WTC11 (cell line): ENCODE results near the gene PGA5. TPM values are rescaled to one million over a fixed set of nuclear protein-coding genes. Genes with fewer than 3 reads are reported as not detected.

ENCODE experiments used
- ATAC-seq: fragments of 200-7000 bp; cut with Tn5 transposase; 2 replicates; pipeline ENCODE4 v1.10.0; 2021; ENCODE audit warnings: mild to moderate bottlenecking, moderate library complexity
- CTCF ChIA-PET: fragments of 300-600 bp; sonication (Branson Sonifier 250); formaldehyde crosslinking; loops from one replicate; lab custom pipeline; 2021; ENCODE audit warnings: antibody characterized with exemption; lab: Charles Lee
- POLR2A ChIA-PET: fragments of 350-600 bp; sonication (Branson Sonifier 250); formaldehyde crosslinking; loops from one replicate; lab custom pipeline; 2021; ENCODE audit warnings: antibody characterized with exemption; lab: Charles Lee
- DNase-seq: peaks from one replicate; pipeline ENCODE4 v3.0.0; 2021; ENCODE audit warnings: low spot score
- H3K27ac Mint-ChIP-seq: 2 replicates; pipeline ENCODE4 v1.8.0; 2021; ENCODE audit warnings: mixed read lengths
- H3K27me3 Mint-ChIP-seq: 2 replicates; pipeline ENCODE4 v1.8.0; 2021; ENCODE audit warnings: low read depth, mild to moderate bottlenecking, moderate library complexity, mixed read lengths
- H3K36me3 Mint-ChIP-seq: 2 replicates; pipeline ENCODE4 v1.8.0; 2021; ENCODE audit warnings: mixed read lengths
- H3K4me1 Mint-ChIP-seq: 2 replicates; pipeline ENCODE4 v1.8.0; 2022; ENCODE audit warnings: mixed read lengths
- H3K4me3 Mint-ChIP-seq: 2 replicates; pipeline ENCODE4 v1.8.0; 2021; ENCODE audit warnings: mild to moderate bottlenecking, moderate library complexity, mixed read lengths
- H3K9me3 Mint-ChIP-seq: 2 replicates; pipeline ENCODE4 v1.8.0; 2021; ENCODE audit warnings: mixed read lengths
- EMX1 ChIP-seq: fragments of 250-450 bp; sonication (Bioruptor Pico); IDR thresholded peaks from 2 replicates; pipeline ENCODE4 v1.8.0; 2021; ENCODE audit warnings: mild to moderate bottlenecking
- GTF2I ChIP-seq: fragments of 250-450 bp; sonication (Bioruptor Pico); conservative IDR thresholded peaks from 2 replicates; pipeline ENCODE4 v1.4.0; 2021; ENCODE audit warnings: mild to moderate bottlenecking
- HMGA2 ChIP-seq: fragments of 250-450 bp; sonication (Bioruptor Pico); IDR thresholded peaks from 2 replicates; pipeline ENCODE4 v1.4.0; 2021; ENCODE audit warnings: mild to moderate bottlenecking, moderate library complexity
- IRF2 ChIP-seq: sonication (generic); formaldehyde crosslinking; IDR thresholded peaks from 2 replicates; pipeline ENCODE4 v1.8.0; 2022; ENCODE audit warnings: low read depth, missing genetic modification reagents, borderline replicate concordance
- NFYB ChIP-seq: sonication (generic); formaldehyde crosslinking; conservative IDR thresholded peaks from 2 replicates; pipeline ENCODE4 v1.8.0; 2022; ENCODE audit warnings: low read depth, missing genetic modification reagents
- NR1H2 ChIP-seq: sonication (generic); formaldehyde crosslinking; IDR thresholded peaks from 2 replicates; pipeline ENCODE4 v1.9.0; 2021; ENCODE audit warnings: mild to moderate bottlenecking, moderate library complexity, missing genetic modification reagents
- SMAD4 ChIP-seq: sonication (generic); formaldehyde crosslinking; IDR thresholded peaks from 2 replicates; pipeline ENCODE4 v1.8.0; 2022; ENCODE audit warnings: mild to moderate bottlenecking, missing genetic modification reagents
- SOX15 ChIP-seq: fragments of 250-450 bp; sonication (Bioruptor Pico); IDR thresholded peaks from 2 replicates; pipeline ENCODE4 v1.9.0; 2021; ENCODE audit warnings: mild to moderate bottlenecking
- ZNF121 ChIP-seq: sonication (generic); formaldehyde crosslinking; IDR thresholded peaks from 2 replicates; pipeline ENCODE4 v1.8.0; 2023; ENCODE audit warnings: missing genetic modification reagents
- ZNF263 ChIP-seq: sonication (generic); formaldehyde crosslinking; IDR thresholded peaks from 2 replicates; pipeline ENCODE4 v1.8.1; 2022; ENCODE audit warnings: low read depth, mild to moderate bottlenecking, moderate library complexity, missing genetic modification reagents
- total RNA-seq: library from RNA; stranded (reverse); gene quantifications from 3 replicates; pipeline ENCODE4 v1.2.3, GENCODE V29; 2021
- TF ChIP-seq, protein P1 (sequence below): sonication (generic); formaldehyde crosslinking; IDR thresholded peaks from 2 replicates; pipeline ENCODE4 v1.8.1; 2023; ENCODE audit warnings: mild to moderate bottlenecking, missing genetic modification reagents, moderate library complexity
- TF ChIP-seq, protein P2 (sequence below): sonication (generic); formaldehyde crosslinking; IDR thresholded peaks from 2 replicates; pipeline ENCODE4 v1.8.0; 2023; ENCODE audit warnings: missing genetic modification reagents
- TF ChIP-seq, protein P3 (sequence below): fragments of 250-450 bp; sonication (Bioruptor Pico); IDR thresholded peaks from 2 replicates; pipeline ENCODE4 v1.9.0; 2021; ENCODE audit warnings: mild to moderate bottlenecking
- TF ChIP-seq, protein P4 (sequence below): sonication (generic); formaldehyde crosslinking; IDR thresholded peaks from 2 replicates; pipeline ENCODE4 v1.8.0; 2023; ENCODE audit warnings: missing genetic modification reagents, mild to moderate bottlenecking, borderline replicate concordance
- TF ChIP-seq, protein P5 (sequence below): sonication (generic); formaldehyde crosslinking; IDR thresholded peaks from 2 replicates; pipeline ENCODE4 v1.8.1; 2023; ENCODE audit warnings: mild to moderate bottlenecking, missing genetic modification reagents
- TF ChIP-seq, protein P6 (sequence below): fragments of 250-450 bp; sonication (Bioruptor Pico); IDR thresholded peaks from 2 replicates; pipeline ENCODE4 v1.8.0; 2021; ENCODE audit warnings: mild to moderate bottlenecking

The PGA5 gene
- total RNA-seq, 1 experiment from 2014 or later = 0.35 TPM

DNA sequence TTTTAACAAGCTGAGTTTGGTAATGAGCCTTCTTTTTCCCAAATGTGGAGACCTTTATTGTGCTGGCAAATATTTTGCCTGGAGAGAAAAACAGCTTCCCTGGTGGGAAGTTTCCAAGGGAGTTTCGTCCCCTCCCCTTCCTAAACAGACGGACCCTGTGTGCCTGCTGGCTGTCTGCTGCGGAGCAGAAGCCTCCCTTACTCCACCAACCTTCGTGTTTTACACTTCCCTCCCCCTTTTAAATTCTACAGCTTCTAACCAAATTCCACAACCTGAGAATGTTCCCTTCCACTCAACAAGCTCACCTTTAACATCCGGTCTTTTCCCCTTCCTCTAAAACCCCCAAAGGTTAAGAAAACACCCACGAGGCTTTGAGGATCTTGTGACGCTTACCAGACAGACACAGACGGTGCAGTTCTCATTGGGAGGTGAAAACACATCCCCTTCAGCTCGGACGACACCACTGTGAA is 37.1 kb downstream of the PGA5 start:
- Mint-ChIP-seq H3K36me3 (peaks cover 14% of the 10 kb centered on the region), H3K4me1 (peaks cover 31% of the 10 kb centered on the region), H3K27ac (peak overlapping the region; percentile 46; the same call in 1 of the 2 replicates), H3K27me3 (peaks cover 2% of the 10 kb centered on the region; the same call in 1 of the 2 replicates), H3K9me3 (no peaks in the 10 kb centered on the region), H3K4me3 (no peak overlapping the region)
- POLR2A ChIA-PET = no interaction called here
- CTCF ChIA-PET = interaction anchor here (0.8 to 1.2 kb wide), 4 partner anchors 14 to 107 kb away, joined by 3 to 5 read pairs (median 3); no protein-coding TSS in a partner anchor
- ATAC-seq (no peak), DNase-seq (no peak)
- TF ChIP-seq, protein P1, sequence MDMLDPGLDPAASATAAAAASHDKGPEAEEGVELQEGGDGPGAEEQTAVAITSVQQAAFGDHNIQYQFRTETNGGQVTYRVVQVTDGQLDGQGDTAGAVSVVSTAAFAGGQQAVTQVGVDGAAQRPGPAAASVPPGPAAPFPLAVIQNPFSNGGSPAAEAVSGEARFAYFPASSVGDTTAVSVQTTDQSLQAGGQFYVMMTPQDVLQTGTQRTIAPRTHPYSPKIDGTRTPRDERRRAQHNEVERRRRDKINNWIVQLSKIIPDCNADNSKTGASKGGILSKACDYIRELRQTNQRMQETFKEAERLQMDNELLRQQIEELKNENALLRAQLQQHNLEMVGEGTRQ (CRISPR knock-in tag) = no peak
- TF ChIP-seq, protein P2, sequence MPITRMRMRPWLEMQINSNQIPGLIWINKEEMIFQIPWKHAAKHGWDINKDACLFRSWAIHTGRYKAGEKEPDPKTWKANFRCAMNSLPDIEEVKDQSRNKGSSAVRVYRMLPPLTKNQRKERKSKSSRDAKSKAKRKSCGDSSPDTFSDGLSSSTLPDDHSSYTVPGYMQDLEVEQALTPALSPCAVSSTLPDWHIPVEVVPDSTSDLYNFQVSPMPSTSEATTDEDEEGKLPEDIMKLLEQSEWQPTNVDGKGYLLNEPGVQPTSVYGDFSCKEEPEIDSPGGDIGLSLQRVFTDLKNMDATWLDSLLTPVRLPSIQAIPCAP = no peak
- TF ChIP-seq ZNF121 (CRISPR knock-in tag) (no peak), IRF2 (no peak), SOX15 (CRISPR knock-in tag) (no peak), SMAD4 (CRISPR knock-in tag) (no peak), NR1H2 (CRISPR knock-in tag) (no peak), NFYB (CRISPR knock-in tag) (no peak), EMX1 (CRISPR knock-in tag) (no peak)
- TF ChIP-seq, protein P3, sequence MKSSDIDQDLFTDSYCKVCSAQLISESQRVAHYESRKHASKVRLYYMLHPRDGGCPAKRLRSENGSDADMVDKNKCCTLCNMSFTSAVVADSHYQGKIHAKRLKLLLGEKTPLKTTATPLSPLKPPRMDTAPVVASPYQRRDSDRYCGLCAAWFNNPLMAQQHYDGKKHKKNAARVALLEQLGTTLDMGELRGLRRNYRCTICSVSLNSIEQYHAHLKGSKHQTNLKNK (CRISPR knock-in tag) = no peak

DNA sequence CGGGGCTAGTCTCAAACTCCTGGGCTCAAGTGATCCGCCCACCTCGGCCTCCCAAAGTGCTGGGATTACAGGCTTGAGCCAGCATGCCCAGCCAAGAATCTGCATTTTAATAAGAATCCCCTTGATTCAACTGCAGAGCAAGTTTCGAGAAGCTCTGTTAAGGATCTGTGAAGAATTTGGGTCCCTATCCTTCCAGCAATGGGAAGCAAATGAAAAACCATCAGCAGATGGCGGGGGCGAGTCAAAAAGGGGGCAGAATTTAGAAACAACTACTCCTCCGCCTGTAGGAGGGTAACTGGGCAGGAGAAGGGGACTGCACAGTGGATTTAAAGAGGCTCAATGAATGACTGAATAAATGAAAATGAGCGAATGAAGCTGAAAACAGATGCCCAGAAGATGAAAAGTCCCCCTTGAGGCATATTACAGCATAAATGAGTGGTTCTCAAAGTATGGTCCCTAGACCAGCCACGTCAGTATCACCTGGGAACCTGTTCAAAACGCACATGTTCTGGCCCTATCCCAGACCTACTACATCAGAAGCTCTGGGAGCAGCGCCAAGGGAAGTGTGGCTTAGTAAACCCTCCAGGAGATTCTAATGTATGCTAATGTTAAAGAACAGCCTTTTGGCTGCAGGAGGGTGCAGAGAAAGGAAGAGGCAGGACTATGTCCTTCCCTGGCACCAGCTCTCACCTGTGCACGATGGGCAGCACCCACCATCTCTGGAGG is 39.1 kb downstream of the PGA5 start:
- H3K27ac Mint-ChIP-seq = 0 out of 2 replicates have a peak overlapping the region, but pooled peaks have one; percentile 20
- CTCF ChIA-PET = interaction anchor here (0.5 to 1.6 kb wide), 6 partner anchors 10 to 412 kb away, joined by 3 to 8 read pairs (median 4); partner anchors contain the start of gene VWCE
- DNase-seq (no peak), ATAC-seq (no peak; the same call in 1 of the 2 replicates)
- no peak overlapping the region for H3K4me3 Mint-ChIP-seq
- TF ChIP-seq GTF2I (CRISPR knock-in tag) = no peak
- TF ChIP-seq HMGA2 = no peak
- TF ChIP-seq, protein P4, sequence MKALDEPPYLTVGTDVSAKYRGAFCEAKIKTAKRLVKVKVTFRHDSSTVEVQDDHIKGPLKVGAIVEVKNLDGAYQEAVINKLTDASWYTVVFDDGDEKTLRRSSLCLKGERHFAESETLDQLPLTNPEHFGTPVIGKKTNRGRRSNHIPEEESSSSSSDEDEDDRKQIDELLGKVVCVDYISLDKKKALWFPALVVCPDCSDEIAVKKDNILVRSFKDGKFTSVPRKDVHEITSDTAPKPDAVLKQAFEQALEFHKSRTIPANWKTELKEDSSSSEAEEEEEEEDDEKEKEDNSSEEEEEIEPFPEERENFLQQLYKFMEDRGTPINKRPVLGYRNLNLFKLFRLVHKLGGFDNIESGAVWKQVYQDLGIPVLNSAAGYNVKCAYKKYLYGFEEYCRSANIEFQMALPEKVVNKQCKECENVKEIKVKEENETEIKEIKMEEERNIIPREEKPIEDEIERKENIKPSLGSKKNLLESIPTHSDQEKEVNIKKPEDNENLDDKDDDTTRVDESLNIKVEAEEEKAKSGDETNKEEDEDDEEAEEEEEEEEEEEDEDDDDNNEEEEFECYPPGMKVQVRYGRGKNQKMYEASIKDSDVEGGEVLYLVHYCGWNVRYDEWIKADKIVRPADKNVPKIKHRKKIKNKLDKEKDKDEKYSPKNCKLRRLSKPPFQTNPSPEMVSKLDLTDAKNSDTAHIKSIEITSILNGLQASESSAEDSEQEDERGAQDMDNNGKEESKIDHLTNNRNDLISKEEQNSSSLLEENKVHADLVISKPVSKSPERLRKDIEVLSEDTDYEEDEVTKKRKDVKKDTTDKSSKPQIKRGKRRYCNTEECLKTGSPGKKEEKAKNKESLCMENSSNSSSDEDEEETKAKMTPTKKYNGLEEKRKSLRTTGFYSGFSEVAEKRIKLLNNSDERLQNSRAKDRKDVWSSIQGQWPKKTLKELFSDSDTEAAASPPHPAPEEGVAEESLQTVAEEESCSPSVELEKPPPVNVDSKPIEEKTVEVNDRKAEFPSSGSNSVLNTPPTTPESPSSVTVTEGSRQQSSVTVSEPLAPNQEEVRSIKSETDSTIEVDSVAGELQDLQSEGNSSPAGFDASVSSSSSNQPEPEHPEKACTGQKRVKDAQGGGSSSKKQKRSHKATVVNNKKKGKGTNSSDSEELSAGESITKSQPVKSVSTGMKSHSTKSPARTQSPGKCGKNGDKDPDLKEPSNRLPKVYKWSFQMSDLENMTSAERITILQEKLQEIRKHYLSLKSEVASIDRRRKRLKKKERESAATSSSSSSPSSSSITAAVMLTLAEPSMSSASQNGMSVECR (CRISPR knock-in tag) = no peak
- TF ChIP-seq ZNF263 = no peak
- TF ChIP-seq, protein P5, sequence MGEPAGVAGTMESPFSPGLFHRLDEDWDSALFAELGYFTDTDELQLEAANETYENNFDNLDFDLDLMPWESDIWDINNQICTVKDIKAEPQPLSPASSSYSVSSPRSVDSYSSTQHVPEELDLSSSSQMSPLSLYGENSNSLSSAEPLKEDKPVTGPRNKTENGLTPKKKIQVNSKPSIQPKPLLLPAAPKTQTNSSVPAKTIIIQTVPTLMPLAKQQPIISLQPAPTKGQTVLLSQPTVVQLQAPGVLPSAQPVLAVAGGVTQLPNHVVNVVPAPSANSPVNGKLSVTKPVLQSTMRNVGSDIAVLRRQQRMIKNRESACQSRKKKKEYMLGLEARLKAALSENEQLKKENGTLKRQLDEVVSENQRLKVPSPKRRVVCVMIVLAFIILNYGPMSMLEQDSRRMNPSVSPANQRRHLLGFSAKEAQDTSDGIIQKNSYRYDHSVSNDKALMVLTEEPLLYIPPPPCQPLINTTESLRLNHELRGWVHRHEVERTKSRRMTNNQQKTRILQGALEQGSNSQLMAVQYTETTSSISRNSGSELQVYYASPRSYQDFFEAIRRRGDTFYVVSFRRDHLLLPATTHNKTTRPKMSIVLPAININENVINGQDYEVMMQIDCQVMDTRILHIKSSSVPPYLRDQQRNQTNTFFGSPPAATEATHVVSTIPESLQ (CRISPR knock-in tag) = no peak
- TF ChIP-seq, protein P6, sequence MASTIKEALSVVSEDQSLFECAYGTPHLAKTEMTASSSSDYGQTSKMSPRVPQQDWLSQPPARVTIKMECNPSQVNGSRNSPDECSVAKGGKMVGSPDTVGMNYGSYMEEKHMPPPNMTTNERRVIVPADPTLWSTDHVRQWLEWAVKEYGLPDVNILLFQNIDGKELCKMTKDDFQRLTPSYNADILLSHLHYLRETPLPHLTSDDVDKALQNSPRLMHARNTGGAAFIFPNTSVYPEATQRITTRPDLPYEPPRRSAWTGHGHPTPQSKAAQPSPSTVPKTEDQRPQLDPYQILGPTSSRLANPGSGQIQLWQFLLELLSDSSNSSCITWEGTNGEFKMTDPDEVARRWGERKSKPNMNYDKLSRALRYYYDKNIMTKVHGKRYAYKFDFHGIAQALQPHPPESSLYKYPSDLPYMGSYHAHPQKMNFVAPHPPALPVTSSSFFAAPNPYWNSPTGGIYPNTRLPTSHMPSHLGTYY (CRISPR knock-in tag) = no peak
- peaks cover 31% of the 10 kb centered on the region for H3K4me1 Mint-ChIP-seq
- H3K27me3 Mint-ChIP-seq = peaks cover 2% of the 10 kb centered on the region; the same call in 1 of the 2 replicates
- H3K36me3 Mint-ChIP-seq = peaks cover 30% of the 10 kb centered on the region
- no peaks in the 10 kb centered on the region for H3K9me3 Mint-ChIP-seq
- POLR2A ChIA-PET = interaction anchor here (1.0 kb wide), 1 partner anchor 82 kb away, joined by 3 read pairs; the partner anchor contains the start of gene TMEM138
